Stimulated activated CD8-positive, alpha-beta memory T cell treated with anti-CD3 and anti-CD28 coated beads, Interleukin-15, amount 100 ng/mL, for 24 hours (primary cell): ENCODE results near the gene RASAL1.

Experiments
- DNase-seq: peaks from one replicate; pipeline ENCODE4 v3.0.0-alpha.2; 2020; ENCODE audit warnings: low read depth

RASAL1 gene

DNA sequence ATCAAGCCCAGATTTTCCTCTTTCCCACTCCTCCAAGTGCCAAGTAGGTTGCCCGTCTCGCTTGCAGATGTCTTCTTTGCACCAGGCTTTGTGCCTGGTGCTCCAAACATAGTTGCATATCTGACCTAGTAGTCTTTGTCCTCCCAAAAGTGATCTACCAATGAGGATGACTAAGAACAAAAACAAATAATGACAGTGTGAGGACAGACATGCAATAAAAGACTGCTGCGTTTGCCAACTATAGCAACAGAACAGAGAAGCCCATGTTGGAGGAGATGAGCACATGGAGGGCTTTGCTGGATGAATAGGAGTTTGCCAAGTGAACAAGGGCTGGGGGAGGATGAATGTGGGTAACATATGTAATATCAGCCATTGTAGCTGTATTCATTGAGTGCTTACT is 63.4 kb downstream of the RASAL1 start:
- no peak for DNase-seq

DNA sequence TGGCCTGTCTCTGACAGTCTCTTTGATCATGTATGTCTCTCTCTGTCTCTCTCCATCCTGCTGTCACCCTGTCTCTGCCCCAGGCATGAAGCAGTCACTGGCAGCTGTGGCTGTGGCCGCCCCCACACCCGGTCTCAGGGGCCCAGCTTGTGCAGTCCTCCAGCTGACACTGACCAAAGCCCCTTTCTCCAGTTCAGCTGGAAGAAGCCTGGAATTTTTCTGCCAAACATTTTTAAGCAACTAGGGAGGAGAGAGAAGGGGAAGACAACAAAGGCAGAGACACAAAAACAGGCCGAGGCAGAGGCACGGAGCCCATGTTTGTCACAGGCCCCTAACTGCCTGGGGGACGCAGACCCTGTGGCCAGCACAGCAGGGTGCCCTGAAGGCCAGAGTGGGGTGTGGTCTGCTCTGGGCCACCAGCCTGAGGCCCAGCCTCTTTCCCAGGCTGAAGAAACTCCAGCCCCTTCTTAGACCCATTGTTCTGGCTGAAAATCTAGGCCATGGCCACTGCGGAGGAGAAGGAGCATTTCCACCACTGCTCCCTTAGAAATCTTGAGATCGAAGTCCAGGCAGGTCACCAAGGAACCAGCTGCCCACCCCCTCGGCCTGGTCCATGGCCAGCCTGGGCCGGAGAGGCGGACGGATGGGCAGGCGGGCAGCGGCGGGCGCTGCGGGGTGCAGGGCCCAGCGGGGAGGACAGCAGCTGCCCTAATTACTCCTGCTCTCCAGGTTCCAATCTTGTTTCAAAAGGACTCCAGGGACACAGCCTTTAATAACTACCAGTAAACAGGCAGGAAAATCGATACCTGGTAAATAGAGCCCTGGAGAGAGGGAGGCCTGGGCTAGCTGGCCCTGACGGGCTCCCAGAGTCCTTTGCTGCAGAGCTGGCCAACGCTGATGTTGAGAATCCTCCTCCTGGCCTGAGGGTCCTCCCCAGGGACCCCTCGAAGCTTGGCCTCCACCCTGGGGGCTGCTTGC is 64.1 kb downstream of the RASAL1 start:
- DNase-seq: no peak

DNA sequence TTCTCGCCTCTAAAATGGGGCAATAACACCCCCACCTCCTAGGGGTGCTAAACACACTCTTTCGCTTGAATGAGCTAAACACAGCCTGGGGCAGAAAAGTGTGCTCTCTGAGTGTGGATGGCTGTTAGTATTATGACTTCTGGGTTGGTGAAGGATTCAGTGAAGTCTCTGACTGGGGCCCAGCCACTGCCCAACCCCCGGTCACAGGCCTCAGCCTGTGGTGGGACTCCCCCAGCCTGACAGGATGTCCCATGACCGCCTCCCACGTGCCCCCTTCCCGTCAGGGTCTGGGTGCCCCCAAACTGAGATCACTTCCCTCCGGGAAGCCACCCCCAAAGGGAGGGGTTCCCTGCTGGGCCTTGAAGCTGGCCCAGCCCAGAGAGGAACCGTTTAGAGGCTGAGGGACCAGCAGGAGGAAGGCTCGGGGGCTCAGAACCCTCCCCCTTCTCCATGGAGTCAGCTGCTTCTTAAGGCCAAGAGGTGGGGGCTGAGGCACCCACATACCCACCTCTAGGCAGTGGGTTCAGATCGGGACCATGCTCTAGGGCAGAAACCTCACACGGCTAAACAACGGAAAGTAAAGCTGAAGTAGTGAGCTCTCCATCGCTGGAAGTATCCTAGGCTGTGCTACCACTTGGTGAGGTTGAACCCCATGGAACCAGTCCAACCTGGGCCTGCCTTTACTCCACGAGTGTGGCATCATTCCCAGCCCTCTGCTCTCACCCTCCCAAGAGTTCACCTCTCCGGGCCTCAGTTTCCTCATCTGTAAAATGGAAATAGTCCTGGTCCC is 65.2 kb downstream of the RASAL1 start:
- no peak for DNase-seq

DNA sequence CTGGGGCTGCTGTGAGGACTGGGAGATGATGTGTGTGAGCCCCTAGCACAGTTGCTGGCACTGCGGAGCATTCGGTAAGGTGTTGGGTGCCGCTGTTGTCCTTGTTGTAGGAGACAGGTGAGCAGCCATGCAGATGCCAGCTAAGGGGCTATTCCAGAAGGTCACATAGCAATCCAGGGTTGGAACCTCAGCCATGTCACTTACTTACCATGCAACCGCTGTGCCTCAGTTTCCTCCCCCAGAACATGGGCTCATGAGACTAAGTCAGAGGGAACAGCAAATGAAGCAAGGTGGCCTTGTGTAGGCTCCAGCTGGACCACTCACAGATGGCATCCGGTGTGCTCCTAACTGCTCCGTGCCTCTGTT is 65.8 kb downstream of the RASAL1 start:
- DNase-seq: no peak

DNA sequence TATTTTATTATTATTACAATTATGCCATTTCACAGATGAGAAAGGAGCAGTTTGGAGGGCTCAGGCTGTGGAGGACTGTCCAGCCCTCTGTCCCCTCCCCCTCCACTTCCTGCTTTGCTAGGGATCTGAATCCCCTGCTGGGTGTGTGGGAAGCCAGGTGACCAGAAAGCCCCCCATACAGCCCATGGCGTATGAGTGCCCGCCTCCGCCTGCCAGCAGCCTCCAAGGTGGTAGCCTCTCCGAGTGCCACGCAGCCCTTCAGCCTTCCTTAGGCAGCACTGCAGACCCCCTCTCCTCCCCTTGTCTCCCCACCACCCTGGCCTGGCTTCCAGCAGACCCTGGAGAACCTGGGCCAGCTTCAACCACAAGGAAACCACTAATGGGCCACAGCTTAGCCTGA is 66.4 kb downstream of the RASAL1 start:
- DNase-seq: no peak

DNA sequence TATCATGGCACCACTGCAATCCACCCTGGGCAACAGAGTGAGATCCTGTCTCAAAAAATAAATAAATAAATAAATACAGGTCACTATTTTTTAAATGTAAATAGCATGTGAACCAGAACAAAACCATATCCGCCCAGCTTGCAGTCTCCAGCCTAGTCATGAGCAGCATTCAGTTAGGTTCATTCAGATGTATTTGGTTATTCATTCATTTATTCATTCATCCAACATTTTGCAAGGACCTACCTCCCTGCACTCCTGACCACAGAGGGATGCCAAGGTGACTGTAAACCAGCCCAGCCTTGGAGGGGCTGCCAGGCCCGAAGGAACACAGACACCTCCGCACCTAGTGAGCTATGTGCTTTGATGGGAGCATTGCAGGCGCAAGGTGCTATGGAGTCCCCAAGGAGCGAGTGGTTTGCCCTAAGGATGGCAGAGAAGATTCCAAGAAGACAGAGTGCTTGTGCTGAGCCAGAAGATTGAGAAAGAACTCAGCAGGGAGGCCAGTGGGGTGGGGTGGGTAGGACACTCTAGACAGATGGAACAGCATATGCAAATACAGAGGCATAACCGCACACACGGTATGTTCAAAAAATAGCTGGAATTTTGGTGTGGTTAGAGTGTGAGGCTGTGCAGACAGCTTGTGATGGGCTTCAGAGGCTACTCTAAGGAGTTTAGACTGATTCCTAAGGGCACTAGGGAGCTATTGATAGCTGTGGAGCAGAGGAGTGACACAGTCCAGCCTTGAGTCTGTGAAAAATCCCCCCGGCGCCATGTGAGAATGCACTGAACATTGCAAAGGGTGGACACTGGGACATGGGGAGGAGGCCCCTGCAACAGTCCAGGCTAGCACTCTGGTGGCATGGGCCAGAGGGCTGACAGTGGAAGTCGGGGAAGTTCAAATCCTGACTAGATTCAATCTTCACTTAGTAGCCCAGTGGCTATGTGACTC is 67.3 kb downstream of the RASAL1 start:
- no peak for DNase-seq

DNA sequence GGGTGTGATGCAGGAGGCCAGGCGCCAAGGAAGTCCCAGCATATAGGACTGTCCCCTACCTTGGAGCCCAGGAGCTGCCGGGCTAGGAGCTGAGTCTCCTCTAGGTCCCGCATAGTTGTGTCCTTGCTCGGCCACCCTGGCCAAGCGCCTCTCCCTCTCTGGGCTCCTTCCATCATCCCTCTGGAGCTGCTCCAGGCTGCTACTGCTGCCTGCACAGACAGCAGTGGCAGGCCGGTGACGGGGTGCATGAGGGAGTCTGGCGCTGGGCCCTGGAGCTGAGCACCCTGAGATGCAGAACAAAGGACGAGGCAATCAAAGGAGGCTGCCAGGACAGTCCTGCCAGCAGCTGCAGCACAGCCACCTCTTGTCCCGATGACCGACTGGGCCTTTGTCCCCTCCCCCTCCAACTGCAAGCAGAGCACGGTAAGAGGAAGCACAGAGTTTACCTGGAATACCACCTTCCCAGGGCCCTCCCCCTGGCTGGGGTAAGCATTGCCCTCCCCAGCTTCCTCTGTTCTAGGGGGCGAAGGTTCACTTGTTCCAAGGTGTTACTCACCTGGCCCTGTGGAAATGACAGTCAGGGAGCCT is 68.7 kb downstream of the RASAL1 start:
- DNase-seq: no peak

DNA sequence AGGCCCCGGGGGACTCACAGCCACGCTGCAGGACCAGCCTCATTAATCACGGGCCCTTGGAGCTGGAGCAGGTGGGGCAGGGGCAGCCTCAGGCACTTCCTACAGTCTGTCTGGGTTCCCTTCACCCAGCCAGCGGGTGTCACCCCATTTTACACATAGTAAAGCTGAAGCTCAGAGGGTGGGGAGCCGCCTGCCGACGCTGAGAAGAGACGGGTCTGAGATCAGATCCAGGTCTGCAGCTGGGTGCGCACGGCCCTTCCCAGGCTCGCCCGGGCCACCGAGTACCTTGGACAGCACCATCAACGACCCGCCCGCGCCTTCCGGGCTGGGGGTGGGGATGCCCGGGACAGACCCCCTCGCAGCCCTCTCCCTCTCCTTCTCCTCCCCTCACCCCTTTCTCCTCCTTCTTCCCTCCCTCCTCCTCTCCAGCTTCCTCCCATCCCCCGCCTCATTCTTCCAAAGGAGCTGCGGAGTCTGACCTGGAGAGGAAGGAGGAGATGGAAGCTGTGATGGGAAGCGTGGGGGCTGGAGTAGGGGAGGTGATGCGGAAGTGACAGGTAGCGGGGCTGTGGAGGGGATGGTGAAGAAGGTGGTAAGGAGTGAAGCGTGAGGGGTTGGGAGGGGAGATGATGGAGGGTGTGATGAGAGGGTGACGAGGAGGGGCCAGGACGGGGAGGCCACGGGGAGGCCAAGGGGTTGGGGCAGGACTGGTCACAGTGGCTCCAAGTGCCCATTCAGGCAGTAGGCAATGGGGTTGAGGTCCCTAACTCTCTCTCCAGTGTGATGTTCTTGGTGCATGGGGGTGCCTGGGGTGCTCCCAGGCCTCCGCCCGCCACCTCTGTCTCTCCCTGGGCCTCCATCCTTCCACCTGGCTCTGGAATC is 70.2 kb downstream of the RASAL1 start:
- DNase-seq: no peak

DNA sequence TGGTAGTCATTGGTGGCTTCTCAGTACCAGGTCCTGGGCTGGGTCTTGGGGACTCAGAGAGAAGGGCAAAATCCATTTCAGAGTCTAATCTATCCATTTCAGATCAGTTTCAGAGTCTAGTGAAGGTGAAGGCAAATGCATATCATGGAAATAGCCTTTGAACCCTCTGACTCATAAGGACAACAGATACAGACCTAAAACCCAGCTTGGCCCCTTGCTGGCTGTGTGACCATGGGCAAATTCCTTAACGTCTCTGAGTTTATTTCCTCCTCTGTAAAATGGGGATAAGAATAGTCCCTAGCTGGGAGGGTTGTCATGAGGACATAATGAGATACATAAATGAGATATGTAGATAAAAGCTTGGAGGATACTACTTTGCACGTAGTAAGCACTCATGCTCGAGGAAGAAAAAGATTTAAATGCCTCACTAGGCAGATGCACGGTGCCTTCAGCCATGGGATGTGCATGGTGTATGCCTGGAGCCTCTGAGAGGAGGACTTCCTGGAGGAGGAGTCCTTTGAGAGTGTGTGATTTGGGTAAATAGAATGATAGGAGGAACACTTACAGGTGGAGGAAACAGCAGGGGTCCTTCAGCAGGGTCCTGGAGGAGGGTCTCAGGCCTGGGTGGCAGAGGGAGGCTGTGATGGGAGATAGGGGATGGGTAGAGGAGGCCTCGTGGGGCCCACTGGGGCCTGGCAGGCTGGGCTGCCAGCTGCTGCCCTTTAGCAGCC is 71.0 kb downstream of the RASAL1 start:
- DNase-seq: no peak

DNA sequence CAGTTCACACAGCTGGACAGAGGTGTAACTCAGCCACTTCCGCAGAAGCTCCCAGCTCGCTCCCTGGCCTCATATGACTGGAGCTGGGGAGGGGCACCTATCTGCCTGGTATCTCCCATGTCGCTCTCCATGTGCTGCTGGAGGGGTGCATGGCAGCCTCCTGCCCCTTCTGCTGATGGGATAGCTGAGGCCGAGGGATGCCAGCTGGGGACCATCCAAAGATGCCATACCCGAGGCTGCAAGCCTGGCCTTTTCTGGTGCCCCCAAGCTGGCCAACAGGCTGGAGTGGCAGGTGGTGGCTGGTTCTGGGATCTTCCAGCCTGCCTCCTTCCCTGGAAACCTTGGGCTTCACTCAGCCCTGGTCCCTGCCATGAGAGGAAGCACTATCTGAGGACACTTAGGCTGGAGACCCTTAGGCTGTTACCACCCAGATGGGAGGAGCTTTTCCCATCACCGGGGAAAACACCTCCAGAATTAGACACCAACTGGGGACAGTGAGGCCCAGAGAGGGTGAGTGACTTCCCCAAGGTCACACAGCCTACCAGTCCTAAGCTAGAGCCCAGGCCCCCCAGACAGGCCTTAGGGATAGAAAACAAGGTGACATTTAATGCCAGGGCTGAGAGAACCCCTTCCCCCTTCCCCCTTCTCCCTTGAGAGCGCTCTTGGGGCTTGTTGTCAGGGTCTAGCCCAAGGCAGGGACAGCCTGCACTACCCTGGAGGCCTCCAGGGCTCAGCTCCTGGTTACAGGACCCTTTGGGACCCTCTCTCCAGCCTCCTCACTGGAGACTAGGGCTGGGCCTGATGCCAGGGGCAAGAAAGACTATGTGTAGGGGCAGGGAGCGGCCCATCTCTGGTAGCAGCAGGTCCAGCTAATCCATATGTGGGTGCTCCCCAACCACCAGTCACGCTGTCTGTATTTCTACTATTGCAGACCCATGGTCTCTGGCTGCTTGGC is 71.9 kb downstream of the RASAL1 start:
- DNase-seq: no peak

DNA sequence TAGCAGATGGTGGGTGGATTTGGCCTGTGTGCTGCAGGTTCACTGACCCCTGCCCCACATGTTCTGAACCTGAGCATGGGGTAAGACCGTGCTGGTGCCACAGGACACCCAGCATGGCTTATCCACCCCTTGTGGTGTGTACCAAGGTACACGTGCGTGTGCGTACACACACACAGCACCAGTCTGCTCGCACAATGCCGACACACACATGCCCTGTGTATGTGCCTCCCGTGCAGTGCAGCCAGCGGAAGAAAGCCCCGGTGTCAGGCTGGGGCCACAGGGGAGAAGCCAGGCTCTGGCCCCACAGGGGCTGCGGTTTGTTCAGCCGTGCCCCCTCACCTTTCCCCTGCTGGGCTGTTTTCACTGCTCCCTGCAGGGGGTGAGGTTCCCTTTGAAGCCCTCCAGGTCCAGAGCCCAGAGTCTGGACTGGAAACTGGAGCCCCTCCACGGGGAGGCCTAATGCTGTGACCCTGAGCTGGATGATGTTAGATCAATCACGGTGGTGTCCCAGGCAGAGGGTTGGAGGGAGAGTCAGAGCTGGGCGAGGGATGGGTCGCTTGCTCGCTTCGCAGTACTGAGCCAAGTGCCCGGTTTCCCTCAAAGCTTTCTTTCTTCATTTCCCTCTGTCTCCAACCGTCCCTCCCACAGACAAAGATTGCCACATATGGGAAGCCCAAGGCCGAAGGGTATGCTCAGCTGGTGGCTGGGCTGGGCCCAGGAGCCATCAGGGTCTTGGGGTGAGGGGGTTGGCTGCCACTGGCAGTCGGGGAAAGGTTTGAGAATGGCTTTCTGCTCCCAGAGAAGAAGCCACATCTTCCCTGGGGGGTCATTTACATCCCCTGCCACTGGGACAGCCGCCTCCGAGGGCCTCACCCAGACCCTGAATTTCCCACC is 72.8 kb downstream of the RASAL1 start:
- no peak for DNase-seq

DNA sequence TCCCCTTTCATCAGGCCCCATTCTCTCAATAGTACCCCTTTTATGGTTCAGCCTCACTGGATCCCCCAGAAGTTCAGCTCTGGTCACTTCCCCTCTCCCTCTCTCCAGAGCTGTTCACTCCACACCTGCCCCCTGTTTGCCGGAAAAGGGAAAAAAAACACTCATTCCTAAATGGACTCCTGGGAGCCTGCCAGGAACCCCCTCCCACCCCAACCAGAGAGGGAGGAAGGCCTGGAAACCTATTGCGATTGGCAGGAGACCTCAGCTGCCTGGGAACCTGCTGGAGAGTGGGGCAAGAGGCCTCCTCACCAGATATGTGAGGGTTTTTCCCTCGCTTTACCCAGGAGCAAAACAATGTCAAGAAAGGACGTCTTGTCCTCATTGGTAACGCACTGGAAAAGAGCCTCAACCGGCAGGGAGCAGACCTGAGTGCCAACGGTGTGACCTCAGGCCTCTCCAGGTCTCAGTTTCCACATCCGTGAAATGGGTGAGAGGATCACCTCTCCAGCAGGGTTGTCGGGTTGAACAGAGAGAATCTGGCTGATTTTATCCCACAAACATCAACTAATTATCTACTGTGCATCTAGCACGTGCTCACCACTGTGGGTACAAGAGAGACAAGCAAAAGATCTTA is 74.4 kb downstream of the RASAL1 start:
- no peak for DNase-seq

DNA sequence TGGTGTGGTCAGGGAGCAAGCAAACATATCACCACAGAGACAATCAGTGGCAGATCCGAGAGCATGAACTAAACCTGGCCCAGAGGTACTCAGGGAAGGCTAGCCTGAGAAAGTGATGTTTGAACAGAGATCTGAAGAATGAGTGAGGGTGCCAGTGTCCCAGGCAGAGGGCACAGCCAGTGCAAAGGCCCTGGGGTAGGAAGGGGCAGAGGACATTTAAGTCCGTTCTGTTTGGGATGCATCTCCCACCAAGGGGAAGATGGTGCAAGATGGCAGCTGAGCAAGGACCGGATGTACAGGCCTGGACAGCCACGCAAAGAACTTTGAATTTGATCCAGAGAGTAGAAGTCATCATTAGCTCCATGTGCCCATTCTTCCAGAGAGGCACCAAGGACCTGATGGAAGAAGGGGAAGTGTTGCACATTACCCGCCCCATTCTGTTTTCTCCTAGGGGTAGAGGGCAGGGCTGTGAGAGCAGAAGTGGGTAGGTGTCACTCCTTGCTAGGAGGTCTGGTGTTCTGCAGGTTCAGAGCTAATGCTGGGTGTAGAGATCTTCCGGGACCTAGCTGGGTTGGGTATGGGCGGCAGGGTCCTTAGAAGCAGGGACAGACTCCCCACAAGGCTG is 75.1 kb downstream of the RASAL1 start:
- no peak for DNase-seq

DNA sequence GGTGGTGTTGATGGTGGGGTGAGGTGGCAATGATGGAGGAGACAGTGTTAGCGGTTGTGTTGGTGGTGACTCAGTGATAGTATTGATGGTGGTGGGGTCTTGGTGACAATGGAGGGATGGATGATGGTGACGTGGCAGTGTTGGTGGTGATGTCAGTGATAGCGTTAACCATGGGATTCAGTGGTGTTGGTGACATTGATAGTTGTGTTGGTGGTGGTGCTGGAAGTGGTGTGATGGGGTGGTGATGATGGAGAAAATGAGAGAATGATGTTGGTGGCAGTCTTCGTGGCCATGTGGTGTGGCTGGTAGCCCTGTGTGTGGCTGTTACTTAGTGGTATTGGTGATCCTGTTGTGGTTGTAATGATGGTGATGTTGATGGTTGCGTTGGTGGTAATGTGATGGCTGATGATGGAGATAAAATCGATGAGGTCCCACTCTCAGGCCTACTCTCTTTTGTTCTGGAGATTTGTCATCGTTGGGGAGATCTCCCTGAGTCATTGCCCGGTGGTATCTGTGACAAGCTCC is 76.4 kb downstream of the RASAL1 start:
- no peak for DNase-seq

DNA sequence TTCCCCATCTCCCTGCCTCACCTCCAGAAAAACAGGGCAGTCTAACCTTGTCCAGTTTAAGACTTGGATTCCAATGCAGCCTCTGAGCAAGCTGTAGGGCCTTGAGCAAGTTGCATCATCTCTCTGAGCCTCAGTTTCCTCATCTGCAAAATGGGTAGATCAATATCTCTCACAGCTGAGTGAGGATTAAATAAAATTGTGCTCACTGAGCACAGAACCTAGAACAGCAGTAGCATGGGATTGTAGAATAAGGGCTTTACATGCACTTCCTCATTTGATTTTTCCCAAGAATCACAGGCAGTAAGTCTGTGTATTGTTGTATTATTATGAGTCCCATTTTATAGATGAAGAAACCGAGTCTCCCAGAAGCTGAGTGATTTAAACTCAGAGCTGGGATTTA is 77.0 kb downstream of the RASAL1 start:
- DNase-seq: no peak
